Psoas muscle (tissue), 8 donors: ENCODE results near the gene MEI4. TPM values are rescaled to one million over a fixed set of nuclear protein-coding genes. Genes with fewer than 3 reads are reported as not detected.

ENCODE experiments used
- ATAC-seq, 4 donors: fragments of 200-7000 bp; cut with Tn5 transposase; one replicate each; pipeline ENCODE4 v1.9.1; 2020; ENCODE audit warnings: moderate library complexity in 3 of 4, mild to moderate bottlenecking in 2 of 4
- DNase-seq, 2 donors: peaks; one replicate each; pipeline ENCODE4 v3.0.0-alpha.2; 2020
- H3K27ac ChIP-seq: fragments of 200-600 bp; one replicate; pipeline ENCODE4 v1.8.0; 2022
- H3K27me3 ChIP-seq, 3 donors: fragments of 200-600 bp in 1 of 3; one replicate each; pipeline versions ENCODE4 v1.6.1 to v1.8.0; 2013 to 2022; ENCODE audit warnings: low read length in 2 of 3, mild to moderate bottlenecking in 2 of 3, moderate library complexity in 1 of 3; ENCODE audit not compliant: insufficient read depth in 3 of 3
- H3K36me3 ChIP-seq, 2 donors: fragments of 200-600 bp in 1 of 2; one replicate each; pipeline versions ENCODE4 v1.6.1 to v1.8.0; 2013 to 2022; ENCODE audit warnings: low read depth in 1 of 2, mild to moderate bottlenecking in 1 of 2, moderate library complexity in 1 of 2; ENCODE audit not compliant: insufficient read depth in 1 of 2
- H3K4me1 ChIP-seq: fragments of 200-600 bp; one replicate; pipeline ENCODE4 v1.8.0; 2022
- H3K4me3 ChIP-seq: fragments of 200-600 bp; one replicate; pipeline ENCODE4 v1.8.0; 2022; ENCODE audit warnings: mild to moderate bottlenecking
- H3K9me3 ChIP-seq: fragments of 200-600 bp; one replicate; pipeline ENCODE4 v1.8.0; 2022
- CTCF ChIP-seq: fragments of 200-600 bp; IDR thresholded peaks from one replicate; pipeline ENCODE4 v1.8.0; 2022; ENCODE audit warnings: antibody characterized with exemption
- WGBS, 3 donors: extraction: QIAGEN DNeasy Blood & Tissue Kit; methylation state at CpG; one replicate each; pipeline versions ENCODE4 v1.1.6 to v1.1.7; 2013; 5-methylcytosine and 5-hydroxymethylcytosine counted together
- intact Hi-C, 2 donors: fragments of 100-400 bp; cut with DNase I; formaldehyde crosslinking; loops; one replicate each; pipeline versions ENCODE4 v1.11.0 to v1.14.2; 2022
- long read RNA-seq, 2 donors: library from polyadenylated mRNA; unstranded; transcript quantifications; one replicate each; pipeline ENCODE4 v2.0.0, GENCODE V29; 2021
- polyA plus RNA-seq, 3 donors: library from polyadenylated mRNA; stranded (reverse); fragments of 200-250 nt; gene quantifications; one replicate each; pipeline ENCODE4 v1.2.3, GENCODE V29; 2013
- total RNA-seq, 4 donors: library from RNA; stranded (reverse); fragmentation: NEBNext Ultra II Directional in 2 of 4; extraction: Animal tissue kit (Norgen Biotek cat#: 25700) in 2 of 4; gene quantifications; one replicate each; pipeline versions ENCODE4 v1.2.1 to v1.2.4, GENCODE V29; 2021 to 2023
- donor health status: healthy with polysubstance abuse.
- donor health status: DM: no; HTN: no; CAD: no; lungs with moderate emphysema.
- donor health status: Bipolar disorder and iron deficiency.
- donor health status: healthy.
- donor health status: DM: yes; HTN: yes; CAD: no.
- donor health status: DM: no; HTN: no; CAD: no.
- donor health status: DM: no; HTN: no; CAD: no.
- donor health status: DM: yes; HTN: yes; CAD: no.

Gene MEI4
- total RNA-seq = not detected
- polyA plus RNA-seq = under 1 TPM in 1 of 3 donors, not detected in 2; under 0.01 TPM
- long read RNA-seq, donor 1 = 0 reads
- long read RNA-seq, donor 2 = 0 reads

GRCh38 chr6:77652739-77653138 lies at the start of gene MEI4:
TSS of gene MEI4 (plus strand) at chr6:77653039. CDS start at chr6:77690672, 37,633 bp downstream.
- no peak for ATAC-seq
- intact Hi-C loops = no loop called here
- 52 to 63% (median 60%) methylated on average over 2 of the region's 2 CpGs for WGBS, 3 donors

GRCh38 chr6:77604476-77604875 lies 48.4 kb upstream of the MEI4 start:
- WGBS, 3 donors = 43 to 46% (median 43%) methylated on average over 4 of the region's 4 CpGs
- DNase-seq (no peak), ATAC-seq (no peak)
- no peaks in the 10 kb centered on the region for H3K27me3 ChIP-seq
- no peaks in the 10 kb centered on the region for H3K9me3 ChIP-seq
- H3K4me1 ChIP-seq = no peaks in the 10 kb centered on the region
- no peak for TF ChIP-seq CTCF
- H3K27ac ChIP-seq = no peak overlapping the region
- H3K36me3 ChIP-seq = no peaks in the 10 kb centered on the region
- no peak overlapping the region for H3K4me3 ChIP-seq
- intact Hi-C loops = no loop called here

More at GRCh38 chr6:77652739-77653138, at the start of gene MEI4:
- no peak for DNase-seq
- Histone ChIP-seq H3K36me3 (no peaks in the 10 kb centered on the region), H3K4me3 (no peak within 1 kb of the TSS), H3K9me3 (no peaks in the 10 kb centered on the region), H3K4me1 (no peaks in the 10 kb centered on the region), H3K27ac (no peak within 1 kb of the TSS), H3K27me3 (peaks cover 0 to 4% (median 0%) of the 10 kb centered on the region in 3 donors)
- no peak for TF ChIP-seq CTCF

GRCh38 chr6:77607004-77607403 lies 45.8 kb upstream of the MEI4 start:
- no peak for TF ChIP-seq CTCF
- ATAC-seq (no peak), DNase-seq (no peak)
- H3K36me3 ChIP-seq = no peaks in the 10 kb centered on the region
- WGBS, 3 donors = 85 to 89% (median 85%) methylated on average over 5 of the region's 5 CpGs
- H3K27me3 ChIP-seq = no peaks in the 10 kb centered on the region
- no peaks in the 10 kb centered on the region for H3K4me1 ChIP-seq
- H3K9me3 ChIP-seq = no peaks in the 10 kb centered on the region
- H3K4me3 ChIP-seq = no peak overlapping the region
- intact Hi-C loops = no loop called here
- H3K27ac ChIP-seq = no peak overlapping the region

- DNase-seq = no peak
- no peaks in the 10 kb centered on the region for H3K27me3 ChIP-seq
- H3K4me1 ChIP-seq = no peaks in the 10 kb centered on the region
- H3K27ac ChIP-seq = no peak overlapping the region
- no peak overlapping the region for H3K4me3 ChIP-seq
- no peaks in the 10 kb centered on the region for H3K9me3 ChIP-seq
- intact Hi-C loops = no loop called here
- ATAC-seq = no peak
- no peaks in the 10 kb centered on the region for H3K36me3 ChIP-seq
- no peak for TF ChIP-seq CTCF
- WGBS, 3 donors = 81 to 96% (median 85%) methylated on average over 1 of the region's 1 CpG
Observed at GRCh38 chr6:77609106-77609505, 43.7 kb upstream of the MEI4 start.

DNA sequence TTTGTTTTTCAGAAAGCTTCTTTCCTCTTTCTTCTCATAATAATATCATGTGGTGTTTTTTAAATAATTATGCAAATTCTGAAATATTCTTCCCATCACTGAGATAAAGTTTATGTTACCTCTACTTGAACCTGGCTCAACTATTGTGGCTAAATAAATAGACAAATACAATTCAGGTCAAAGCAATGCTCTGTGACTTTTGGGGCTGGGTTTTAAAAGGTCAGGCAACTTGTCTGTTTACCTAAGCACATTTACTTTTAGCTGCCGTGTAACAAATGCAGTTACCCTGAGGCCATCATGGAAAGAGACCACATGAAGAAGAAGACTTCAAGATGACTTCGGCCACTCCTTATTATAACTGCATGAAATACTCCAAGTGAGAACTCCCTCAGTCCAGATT lies 33.7 kb upstream of the MEI4 start:
- ATAC-seq = no peak
- WGBS, 3 donors = 58 to 77% (median 64%) methylated on average over 2 of the region's 2 CpGs
- Histone ChIP-seq H3K4me3 (no peak overlapping the region), H3K36me3 (no peaks in the 10 kb centered on the region), H3K27ac (no peak overlapping the region), H3K27me3 (no peaks in the 10 kb centered on the region), H3K9me3 (no peaks in the 10 kb centered on the region), H3K4me1 (no peaks in the 10 kb centered on the region)
- intact Hi-C loops = no loop called here
- TF ChIP-seq CTCF = no peak
- no peak for DNase-seq
